ENCODE measurements around the gene SLC7A14.

DNA sequence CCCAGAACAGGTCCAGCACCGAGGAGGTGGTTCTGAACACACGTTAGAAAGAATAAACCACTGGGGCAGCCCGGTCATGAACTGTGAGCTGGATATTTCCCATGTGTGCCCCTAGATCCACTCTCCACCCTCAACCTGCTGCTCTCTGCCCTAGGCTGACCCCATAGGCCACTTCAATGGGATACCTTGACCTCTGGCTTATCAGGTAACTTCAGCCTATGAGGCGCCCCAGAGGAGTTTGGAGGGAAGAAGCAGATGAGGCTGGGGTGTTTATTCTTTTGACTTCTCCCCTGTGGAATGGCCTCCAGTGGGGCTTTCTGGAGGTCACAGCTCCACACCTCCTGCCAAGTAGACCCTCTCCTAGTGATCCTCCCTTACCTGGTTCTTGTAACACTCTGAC, 47.7 kb upstream of the SLC7A14 start:
- TF ChIP-seq POLR2A (IDR thresholded peaks at IDR 0.05; ENCODE audit: low read length) (no peak), MAX (IDR thresholded peaks at IDR 0.05) (no peak), JUN (IDR thresholded peaks at IDR 0.05) (no peak), REST (IDR thresholded peaks at IDR 0.05) (no peak)
